Activated CD8-positive, alpha-beta memory T cell treated with anti-CD3 and anti-CD28 coated beads for 24 hours (primary cell): ENCODE data around the gene CCDC69.

Experiments
- DNase-seq: peaks from one replicate; pipeline ENCODE4 v3.0.0-alpha.2; 2020

Gene CCDC69

DNA sequence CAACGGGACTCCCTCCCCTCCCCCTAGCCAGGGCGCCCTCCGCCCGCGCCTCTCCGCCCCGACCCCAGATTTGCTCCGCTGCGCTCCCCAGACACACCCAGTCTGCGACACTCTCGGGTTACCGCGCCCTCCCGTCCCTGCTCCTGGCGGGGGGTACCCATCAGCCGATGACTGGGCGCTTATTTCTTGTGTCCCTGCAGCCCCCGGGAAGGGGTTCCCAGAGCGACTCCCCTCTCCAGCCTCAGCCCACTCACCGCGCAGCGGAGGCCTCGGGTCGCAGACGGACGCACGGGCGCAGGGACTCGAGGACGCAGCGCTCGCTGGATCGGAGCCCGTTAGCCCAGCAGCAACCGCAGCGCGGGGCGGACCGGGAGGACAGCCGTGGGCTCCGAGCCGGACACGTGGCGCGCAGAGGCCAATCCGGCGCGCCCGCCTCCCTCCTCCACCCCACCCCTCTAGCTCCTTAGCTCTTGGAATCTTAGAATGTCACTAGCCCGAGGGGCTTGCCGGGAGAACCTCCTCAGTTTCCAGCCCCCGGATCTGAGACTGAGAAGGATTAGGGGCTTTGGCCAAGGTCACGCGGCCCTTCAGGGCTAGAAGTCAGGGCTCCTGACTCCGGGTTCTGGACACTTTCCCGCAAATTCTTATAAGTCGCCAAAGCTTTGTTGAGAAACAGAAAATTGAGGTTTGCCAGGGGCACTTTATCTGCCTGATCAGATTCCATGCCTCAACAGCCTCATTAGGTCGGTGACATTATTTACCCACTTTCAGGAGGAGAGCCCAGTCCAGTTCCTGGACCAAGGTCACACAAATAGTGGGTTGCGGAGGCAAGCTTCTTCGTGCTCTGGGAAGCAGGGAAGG is 66.2 kb downstream of the CCDC69 start, which contains the start of gene ANXA6:
TSS of gene ANXA6 (minus strand) at position 354 of the 861 bp plus-strand sequence. CDS start 9,878 bp downstream, outside the sequence.
- DNase-seq, result peak; percentile 85

DNA sequence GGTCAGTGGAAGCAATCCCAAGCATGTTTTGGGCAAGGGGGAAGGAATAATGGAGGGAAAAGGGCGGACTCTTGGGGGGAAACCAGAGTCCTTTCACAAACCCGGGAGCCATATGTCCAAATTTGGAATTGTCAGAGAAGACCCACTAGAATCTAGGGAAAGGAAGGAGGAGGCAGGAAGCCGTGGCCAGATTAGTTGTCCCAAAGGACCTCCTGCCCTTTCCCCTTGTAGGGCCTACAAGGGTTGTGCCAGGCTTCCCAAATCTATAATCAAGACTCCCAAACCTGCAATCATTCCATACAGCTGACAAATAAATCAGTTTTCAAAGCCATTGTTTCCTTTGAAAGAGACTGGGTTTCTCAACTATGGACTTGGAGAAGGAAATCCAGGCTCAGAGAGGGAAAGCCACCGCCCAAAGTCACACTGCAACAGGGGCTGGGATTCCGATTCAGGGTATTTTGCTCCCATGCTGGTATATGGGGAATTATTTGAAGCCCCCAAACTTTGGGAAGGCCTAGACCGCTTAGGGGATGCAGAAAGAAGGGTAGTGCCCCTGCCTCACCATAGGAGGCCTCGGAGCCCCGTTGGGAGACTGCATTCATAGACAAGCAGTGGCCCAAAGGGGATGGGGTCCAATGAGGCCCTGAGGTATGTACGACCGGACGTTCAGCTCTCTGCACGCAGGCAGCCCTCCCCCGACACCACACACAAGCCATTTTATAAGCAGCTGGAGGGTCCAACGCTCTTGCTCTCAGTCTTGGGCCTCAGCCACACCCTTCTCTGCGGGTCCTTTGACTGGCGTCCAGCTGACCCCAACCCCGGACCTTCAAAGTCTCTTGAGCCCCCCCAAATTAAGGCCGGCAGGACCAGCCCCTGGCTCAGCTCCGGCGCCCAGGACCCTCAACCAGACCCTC is 67.1 kb downstream of the CCDC69 start:
- no peak for DNase-seq

DNA sequence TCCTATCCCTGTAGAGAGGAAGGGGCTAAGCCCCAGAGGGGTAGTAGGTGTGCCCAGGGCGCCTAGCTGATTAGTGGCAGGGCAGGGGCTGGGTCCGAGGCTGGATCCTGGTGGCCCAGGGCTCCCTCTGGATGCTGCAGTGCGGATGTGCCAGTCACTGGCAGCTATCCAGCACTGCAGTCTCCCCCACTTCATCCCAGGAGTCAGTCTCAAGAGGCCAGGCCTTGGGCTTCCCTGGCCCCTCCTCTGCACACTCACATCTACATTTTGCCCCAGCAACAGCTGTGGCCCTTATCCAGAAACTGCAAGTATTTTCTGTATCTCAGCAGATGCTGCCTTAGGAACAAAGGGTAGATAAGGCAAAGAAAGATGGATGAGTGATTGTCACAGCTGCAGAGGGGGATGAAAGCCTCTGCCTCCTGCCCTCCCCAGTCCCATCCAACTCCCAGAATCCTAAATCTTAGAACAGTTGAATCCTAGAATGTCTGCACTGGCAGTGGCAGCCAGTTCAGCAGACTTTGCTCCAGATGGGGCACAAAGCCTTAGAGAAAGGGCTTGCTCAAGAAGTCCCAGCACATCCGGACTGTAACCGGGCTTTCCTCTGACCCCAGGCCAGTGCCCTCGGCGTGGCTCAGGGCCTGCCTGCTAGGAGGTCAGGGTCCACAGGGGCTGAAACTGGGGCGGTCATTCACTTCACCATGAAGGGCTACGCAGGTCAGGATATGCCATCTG is 68.0 kb downstream of the CCDC69 start:
- DNase-seq, result no peak

DNA sequence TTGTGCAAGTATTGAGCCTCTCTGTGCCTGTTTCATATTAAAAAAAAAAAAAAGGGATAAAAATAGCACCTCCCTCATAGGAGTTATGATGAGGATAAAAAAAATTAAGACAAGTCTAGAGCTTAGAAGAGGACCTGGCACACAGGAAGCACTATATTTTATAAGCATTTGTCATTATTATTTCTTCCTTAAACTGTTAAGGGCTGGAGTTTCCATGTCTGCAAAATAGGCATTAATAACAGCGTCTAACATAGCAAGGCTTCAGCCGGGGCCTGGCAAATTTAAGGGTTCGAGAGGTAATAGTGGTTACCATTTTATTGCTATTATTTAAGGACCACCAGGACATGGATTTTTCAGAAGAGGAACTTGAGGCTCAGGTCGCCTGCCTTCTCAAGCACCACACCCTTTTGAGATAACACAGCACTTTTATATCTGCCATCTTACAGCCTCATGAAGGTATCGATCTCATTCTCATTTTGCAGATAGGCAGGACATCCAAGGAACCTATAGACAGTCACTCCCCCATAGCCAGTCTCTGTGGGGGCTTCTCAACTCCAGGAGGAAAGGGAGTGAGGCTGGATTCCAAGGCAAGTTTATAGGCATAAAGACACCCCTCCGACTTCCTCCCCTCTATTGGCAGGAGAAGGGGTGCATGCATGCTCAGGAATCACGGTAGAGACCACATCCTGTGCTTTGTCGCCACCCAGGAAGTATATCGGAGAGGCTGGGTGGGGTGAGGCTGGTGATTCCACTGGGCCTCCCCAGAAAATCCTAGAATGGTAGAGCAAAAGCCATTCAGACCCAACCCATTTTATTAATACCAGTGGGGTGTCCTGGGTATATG is 68.7 kb downstream of the CCDC69 start:
- no peak for DNase-seq

DNA sequence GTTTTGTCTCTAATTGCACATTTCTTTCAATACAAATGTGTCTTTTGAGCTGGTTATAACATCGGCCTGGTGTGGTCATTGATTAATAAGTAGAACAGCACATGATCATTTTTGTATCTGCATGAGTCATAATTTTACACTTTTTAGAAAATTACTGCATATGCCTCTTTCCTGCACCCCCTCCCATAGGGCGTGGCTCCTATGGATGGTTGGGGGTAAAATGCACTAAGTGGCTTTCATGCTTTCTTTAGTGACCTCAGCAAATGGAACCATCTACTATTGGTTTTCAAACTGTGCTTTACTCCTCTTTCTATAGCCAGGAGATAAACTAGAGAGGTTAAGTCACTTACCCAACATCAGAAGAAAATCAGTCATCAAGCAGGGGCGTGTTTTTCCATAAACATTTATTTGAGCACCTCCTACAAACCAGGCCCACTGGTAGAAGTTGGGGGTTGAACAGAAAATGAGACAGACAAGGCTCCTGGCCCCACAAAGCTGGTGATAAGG is 70.1 kb downstream of the CCDC69 start:
- no peak for DNase-seq

DNA sequence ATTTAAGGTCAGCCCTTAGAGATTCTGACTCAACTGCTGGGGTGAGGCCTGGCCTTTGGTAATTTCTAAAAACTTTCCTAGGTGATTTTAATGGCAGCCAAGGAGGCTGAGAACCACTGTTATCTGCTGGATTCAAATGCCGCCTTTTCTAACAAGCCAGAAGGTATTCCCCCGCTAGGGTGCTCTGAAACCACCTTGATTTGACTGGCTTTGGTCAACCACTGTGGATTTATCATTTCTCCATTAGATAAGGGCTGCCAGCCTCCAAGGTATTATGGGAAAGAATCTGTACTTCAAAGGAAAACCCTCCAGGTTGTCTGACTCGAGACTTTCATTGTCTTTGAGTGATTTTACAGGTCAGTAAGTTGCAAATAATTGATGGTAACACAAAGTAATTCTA is 70.6 kb downstream of the CCDC69 start:
- no peak for DNase-seq

DNA sequence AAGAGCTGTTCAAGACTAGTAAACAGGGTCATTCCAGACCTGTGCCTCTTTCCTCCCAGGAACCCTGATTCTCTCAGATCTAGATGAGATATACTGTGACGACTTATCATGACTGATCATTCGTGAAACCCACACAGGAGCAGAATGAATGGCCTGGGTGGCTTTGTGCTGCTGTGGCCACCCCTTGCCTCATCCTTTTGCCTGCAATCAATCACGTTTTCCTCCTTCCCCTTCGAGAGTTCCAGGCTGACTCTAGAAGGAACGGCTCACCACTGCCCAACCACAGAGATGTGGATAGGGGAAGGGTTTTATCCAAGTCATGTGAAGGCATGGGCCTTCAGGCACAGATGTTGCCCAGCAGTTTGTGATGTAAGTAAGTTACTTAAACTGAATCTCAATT is 72.1 kb downstream of the CCDC69 start:
- DNase-seq, result no peak

DNA sequence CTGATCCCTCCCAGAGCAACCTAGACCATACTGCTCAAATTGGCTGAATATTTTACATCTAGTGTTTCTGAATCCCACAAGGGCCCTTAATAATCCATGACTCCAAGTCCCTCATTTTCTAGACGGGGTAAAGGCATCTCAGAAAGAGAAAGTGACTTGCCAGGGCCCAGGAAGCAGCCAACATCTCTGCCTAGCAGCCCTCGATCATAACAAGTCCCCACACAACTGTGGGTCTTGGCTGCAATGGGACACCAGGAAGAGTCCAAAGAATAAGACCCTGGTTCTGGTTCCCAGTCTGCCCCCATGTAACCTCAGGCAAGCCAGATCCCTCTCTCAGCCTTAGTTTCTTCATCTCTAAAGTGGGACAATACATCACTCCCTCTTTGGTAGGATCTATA is 72.6 kb downstream of the CCDC69 start:
- no peak for DNase-seq

DNA sequence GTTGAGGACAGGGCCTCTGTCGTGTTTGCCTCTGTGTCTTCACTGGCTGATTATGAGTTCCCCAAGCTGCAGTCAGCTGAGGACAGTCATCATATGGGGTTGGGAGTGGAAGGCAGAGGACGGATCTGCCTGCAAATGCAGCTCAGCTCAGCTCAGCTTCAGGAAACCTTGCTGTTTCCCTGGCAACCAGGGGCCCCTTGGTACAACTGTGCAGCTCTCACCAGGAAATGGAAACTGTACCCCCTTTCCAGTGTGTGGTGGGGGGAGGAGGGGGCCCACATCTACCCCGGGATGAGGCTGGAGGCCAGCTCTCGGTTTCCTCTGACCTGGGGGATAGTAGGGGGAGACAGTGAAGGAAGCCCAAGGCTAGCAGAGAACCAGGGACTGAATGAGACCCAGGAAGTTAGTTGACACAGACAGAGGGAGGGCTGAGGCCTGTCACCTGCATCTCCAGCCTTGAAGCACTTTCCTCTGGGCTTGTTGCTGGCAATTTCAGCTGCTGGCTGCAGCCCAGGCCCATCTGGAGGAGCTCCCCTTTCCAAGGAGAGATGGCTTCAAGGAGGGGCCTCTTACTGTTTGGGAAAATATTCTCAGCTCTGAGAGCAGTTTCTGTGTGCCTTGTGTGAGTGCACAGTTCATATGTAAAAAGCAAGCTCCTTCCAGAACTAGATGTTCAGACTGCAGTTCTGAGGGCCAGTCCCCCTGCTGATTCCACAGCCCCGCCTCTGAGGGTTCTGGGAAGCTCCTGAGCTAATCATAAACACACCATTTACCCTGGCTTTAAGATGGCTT is 73.2 kb downstream of the CCDC69 start:
- DNase-seq, result peak; percentile 83

DNA sequence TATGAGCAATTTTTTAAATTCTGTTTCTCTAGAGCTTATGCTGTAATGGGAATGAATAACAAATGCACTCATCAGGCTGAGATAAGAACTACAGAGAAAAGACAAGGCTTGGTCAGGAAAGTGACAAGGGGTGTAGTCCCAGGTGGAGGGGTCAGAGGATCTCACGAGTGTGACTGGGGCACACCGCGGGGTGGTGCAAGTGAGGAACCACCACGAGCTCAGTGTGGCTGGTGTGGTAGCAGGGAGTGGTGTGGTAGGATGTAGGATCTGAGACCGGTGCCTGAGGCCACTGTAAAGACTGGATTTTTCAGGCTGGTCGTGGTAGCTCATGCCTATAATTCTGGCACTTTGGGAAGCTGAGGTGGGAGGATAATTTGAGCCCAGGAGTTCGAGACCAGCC is 75.3 kb downstream of the CCDC69 start:
- no peak for DNase-seq

DNA sequence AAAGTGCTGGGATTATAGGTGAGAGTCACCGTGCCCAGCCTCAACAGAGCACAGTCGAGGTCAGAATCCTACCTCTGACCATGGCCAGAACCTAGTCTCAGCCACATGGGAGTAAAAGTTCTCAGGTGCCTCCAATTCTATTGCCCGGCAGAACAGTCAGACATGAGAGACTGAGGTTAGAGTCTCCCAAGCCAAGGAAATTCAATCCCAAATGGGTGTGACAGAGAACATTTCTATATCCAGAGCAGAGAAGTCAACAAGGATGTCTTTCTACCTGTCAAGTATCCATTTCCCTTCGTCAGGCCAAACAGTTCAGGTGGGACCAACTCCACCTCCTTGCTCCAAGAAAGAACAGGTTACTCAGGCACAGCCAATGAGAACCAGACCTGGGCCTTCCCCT is 76.9 kb downstream of the CCDC69 start:
- DNase-seq, result no peak

DNA sequence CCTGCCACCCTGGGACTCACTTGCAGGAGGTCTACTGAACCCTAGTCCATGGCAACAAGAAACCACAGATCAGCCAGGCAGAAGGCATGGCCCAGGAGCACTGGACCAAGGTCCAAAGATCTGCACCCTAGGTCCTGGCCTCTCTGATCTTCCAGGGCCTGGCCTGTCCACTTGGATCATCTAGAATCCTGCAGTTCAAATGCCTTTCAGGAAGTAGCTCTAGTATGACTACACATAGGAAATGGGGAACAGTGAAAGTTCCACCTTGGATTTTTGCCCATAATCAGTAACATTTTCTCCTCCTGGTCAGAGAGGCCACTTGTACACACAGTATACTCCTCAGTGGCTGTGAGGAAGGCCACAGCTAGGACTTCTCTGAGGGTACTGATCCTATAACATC is 77.8 kb downstream of the CCDC69 start:
- DNase-seq, result no peak

DNA sequence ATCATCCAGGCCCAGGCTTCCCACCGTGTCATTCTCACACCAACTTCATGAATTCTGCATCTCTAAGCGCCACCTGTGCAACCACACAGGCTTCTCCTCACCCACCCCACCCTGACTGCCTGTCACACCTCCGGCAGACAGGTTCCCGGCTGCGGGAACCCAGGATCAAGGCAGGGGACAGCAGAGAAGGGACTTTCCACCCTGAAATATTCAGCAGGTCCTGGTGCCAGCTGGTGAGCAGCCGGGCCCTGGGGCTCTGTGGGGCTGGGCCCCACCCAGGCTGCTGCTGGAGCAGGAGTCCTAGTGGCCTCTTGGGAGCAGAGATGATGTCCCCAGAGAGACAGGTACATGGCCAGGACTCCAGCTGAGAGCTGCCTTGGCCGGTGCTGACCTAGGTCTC is 79.0 kb downstream of the CCDC69 start:
- DNase-seq, result no peak

DNA sequence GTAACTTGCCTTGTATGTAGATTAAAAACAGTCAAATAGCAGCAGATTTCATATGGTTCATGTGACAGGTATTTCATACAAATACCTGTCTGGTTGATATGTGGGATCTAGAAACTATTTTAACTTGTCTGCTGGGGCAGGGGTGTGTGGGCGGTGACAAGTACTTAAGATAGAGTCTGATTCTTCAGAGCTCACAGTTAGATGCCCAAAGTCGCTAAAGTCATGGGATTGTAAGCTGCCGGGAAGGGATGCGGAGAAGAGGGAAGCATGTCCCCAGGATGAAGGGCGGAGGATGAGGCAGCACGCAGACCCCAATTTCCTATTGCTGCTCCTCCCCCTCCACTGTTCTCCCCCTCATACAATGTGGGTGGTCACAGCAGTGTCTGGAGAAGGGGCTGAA is 79.6 kb downstream of the CCDC69 start:
- DNase-seq, result no peak

DNA sequence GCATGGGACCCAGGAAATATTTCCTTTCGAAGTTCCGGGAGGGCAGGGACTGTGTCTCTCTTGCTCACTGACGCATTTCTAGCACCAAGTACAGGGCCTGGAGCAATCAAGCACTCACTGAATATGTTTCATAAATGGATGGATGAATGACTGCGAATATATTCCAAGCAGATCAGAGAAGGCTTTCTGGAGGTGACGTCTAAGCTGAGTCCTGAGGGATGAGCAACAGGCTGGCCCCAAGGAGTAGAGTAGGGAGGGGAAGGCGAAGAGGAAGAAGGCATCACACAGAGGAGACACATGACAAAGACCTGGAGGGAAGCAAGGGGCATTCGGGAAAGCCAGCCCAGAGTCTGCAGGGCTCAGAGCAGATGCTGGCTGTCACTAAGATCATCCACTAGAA is 80.2 kb downstream of the CCDC69 start:
- DNase-seq, result no peak

DNA sequence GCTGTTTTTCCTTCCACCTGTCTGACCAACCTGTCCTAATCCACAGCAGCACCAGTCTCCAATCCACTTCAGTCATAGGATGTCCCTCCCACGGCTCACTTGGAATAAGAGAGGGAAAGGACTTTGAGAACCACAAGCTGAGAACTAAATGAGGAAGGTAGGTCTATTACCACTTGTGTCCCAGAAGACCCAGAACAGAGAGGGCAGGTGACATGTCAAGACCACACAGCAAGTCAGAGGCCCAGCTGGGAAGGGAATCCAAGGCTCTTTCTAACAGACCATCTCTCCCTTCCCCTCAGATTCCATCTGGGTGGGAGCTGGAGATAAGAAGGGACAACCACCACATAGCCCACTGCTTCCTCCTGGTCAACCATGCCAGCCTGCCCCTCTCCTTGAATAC is 81.0 kb downstream of the CCDC69 start:
- no peak for DNase-seq

DNA sequence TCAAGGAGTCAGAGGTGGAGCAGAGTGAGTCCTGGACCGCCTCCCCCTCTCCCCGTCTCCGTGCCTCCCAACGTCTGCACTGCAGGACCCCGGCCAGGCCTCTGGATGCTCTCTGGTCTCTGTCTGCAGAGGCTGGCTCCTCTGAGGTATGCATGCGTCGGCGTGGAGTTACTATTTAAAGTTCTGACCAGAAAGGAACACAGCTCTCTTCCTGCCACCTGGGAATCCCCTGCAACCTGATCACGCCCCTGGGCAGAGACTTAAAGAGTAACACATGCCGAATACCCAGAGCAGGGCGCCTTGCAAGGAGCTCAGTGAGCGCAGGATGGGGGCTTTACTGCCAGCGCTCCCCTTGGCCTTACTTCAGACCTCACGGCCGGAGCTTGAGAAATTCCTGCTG is 82.4 kb downstream of the CCDC69 start:
- DNase-seq, result peak; percentile 81

DNA sequence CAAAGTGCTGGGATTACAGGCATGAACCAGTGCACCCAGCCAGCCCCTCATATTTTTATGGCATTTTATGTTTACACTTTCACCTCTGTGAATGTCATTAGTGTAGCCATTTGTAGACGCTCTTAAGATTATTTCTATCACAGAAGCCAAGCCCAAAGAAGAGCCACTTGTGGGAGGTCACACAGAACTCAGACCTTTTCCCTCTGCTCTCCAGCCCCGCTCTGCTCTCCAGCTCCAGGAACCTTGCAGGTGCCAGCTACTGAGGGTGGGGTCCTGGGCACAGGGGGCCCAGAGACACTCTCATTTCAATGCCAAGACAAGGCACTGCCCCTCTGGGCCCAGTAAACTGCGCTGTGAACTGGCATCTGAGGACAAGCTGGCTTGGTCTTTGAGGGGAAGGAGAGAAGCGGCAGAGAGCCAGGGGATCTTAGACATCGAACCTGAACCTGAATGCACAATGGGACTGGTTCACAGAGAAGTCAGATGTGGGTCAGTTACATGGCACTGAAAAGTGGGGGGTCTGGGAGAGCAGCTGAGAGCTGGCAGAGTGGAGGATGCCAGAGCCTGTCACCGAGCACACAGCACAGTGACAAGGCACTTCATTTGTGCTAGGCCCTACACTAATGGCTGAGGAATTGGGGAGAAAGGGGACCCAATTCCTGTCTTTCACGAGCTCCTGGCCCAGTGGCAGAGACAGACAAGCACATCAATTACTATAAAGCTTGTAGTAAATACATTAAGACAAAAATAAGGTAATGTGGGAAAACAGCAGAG is 83.0 kb downstream of the CCDC69 start:
- DNase-seq, result no peak

DNA sequence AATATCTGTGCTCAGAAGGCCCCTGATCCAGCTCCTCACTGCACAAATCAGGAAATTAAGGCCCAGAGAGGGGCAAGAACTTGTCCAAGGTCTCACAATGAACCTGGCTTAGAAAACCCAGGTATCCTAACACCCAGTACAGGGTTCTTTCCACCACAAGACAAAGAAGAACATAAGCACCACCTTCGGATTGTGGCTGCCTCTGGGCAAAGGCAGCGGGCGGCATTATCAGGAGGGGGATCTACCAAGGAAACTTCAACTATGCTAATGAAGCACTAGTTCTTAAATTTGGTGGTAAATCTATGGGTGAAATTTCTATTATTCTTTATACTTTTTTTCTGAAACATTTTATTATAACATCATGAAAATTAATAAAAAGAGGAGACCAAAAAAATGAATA is 84.2 kb downstream of the CCDC69 start:
- no peak for DNase-seq

DNA sequence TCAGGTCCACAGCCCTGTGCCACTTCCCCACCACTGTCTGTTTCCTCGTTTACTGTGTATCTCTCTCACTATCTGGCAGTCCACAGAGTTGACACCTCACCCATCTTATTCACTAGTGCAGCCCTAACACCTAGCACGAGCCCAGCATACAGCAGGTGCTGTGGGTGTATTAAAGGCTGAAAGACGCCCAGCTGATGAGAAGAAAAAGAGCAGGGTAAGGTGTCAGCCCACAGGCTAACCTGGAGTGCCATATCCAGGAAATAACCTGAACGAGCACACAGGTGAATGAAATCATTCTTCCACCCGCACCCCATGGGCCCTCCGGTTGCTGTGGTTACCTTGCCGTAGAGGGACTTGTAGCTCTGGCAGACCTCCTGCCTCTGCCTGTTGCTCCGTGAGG is 84.9 kb downstream of the CCDC69 start:
- DNase-seq, result no peak
